ENCODE data around the gene MYT1.

Gene MYT1

GRCh38 chr20:64140061-64140931, 24.0 kb upstream of the MYT1 start:
- DNase-seq, result no peak

GRCh38 chr20:64140956-64141355, 23.3 kb upstream of the MYT1 start:
- no peak for DNase-seq

GRCh38 chr20:64142590-64142989, 21.7 kb upstream of the MYT1 start:
- no peak for DNase-seq

- no peak for DNase-seq
Measured at GRCh38 chr20:64143018-64143801, 21.0 kb upstream of the MYT1 start.

- DNase-seq, result no peak
Measured at GRCh38 chr20:64144144-64144912, 19.9 kb upstream of the MYT1 start.

- no peak for DNase-seq
Measured at GRCh38 chr20:64145458-64146300, 18.6 kb upstream of the MYT1 start.

GRCh38 chr20:64146301-64146935, 17.8 kb upstream of the MYT1 start:
- no peak for DNase-seq

GRCh38 chr20:64146936-64147477, 17.2 kb upstream of the MYT1 start:
- DNase-seq, result no peak

GRCh38 chr20:64148581-64148980, 15.7 kb upstream of the MYT1 start:
- DNase-seq, result no peak

- DNase-seq, result no peak
Measured at GRCh38 chr20:64149141-64149540, 15.1 kb upstream of the MYT1 start.

GRCh38 chr20:64149809-64150560, 14.3 kb upstream of the MYT1 start:
- DNase-seq, result no peak

- DNase-seq, result no peak
Measured at GRCh38 chr20:64150756-64151632, 13.3 kb upstream of the MYT1 start.

GRCh38 chr20:64151633-64152530, 12.4 kb upstream of the MYT1 start:
- no peak for DNase-seq

- no peak for DNase-seq
Measured at GRCh38 chr20:64152906-64153305, 11.3 kb upstream of the MYT1 start.

GRCh38 chr20:64153410-64153809, 10.8 kb upstream of the MYT1 start:
- DNase-seq, result no peak

GRCh38 chr20:64153861-64154589, 10.2 kb upstream of the MYT1 start:
- no peak for DNase-seq

GRCh38 chr20:64154590-64155257, 9.5 kb upstream of the MYT1 start:
- no peak for DNase-seq

Data from stimulated activated CD4-positive, alpha-beta T cell treated with anti-CD3 and anti-CD28 coated beads, Interleukin-4, amount 100 ng/mL, for 4 hours (primary cell).